Loucy (cell line): Measurements from ENCODE around the gene IL36RN.

Experiments
- H2AFZ ChIP-seq: fragments of 200-600 bp; sonication (generic); 2 replicates; pipeline ENCODE4 v1.6.0; 2016; ENCODE audit warnings: antibody characterized with exemption, mild to moderate bottlenecking, low read length, moderate library complexity
- H3F3A ChIP-seq: fragments of 200-600 bp; 2 replicates; pipeline ENCODE4 v1.6.0; 2016; ENCODE audit warnings: antibody characterized with exemption, low read depth, mild to moderate bottlenecking
- H3K27me3 ChIP-seq: fragments of 200-600 bp; sonication (generic); 2 replicates; pipeline ENCODE4 v1.6.1; 2014; ENCODE audit warnings: low read length, mild to moderate bottlenecking; ENCODE audit not compliant: insufficient read depth, poor library complexity, severe bottlenecking
- H3K36me3 ChIP-seq: fragments of 200-600 bp; sonication (generic); 2 replicates; pipeline ENCODE4 v1.6.1; 2016; ENCODE audit warnings: low read length; ENCODE audit not compliant: insufficient read depth
- H3K4me1 ChIP-seq: fragments of 200-600 bp; sonication (generic); 2 replicates; pipeline ENCODE4 v1.5.1; 2014; ENCODE audit warnings: low read length, mild to moderate bottlenecking; ENCODE audit not compliant: insufficient read depth, poor library complexity, severe bottlenecking
- H3K4me2 ChIP-seq: fragments of 200-600 bp; sonication (generic); 2 replicates; pipeline ENCODE4 v1.6.0; 2014; ENCODE audit warnings: antibody characterized with exemption, low read length, low read depth, mild to moderate bottlenecking; ENCODE audit not compliant: poor library complexity, severe bottlenecking
- H3K4me3 ChIP-seq: fragments of 200-600 bp; sonication (generic); 2 replicates; pipeline ENCODE4 v1.5.1; 2014; ENCODE audit warnings: low read length, mild to moderate bottlenecking, mixed read lengths; ENCODE audit not compliant: poor library complexity, severe bottlenecking
- H3K79me2 ChIP-seq: fragments of 200-600 bp; sonication (generic); 2 replicates; pipeline ENCODE4 v1.6.1; 2014; ENCODE audit warnings: low read length; ENCODE audit not compliant: insufficient read depth
- H3K9ac ChIP-seq: fragments of 200-600 bp; sonication (generic); 2 replicates; pipeline ENCODE4 v1.6.0; 2014; ENCODE audit warnings: mild to moderate bottlenecking, low read depth, low read length, moderate library complexity; ENCODE audit not compliant: poor library complexity, severe bottlenecking
- H3K9me2 ChIP-seq: fragments of 200-600 bp; sonication (generic); replicated peaks from 2 replicates; pipeline ENCODE4 v1.6.1; 2016; ENCODE audit warnings: low read depth, low read length, mixed read lengths
- H3K9me3 ChIP-seq: fragments of 200-600 bp; sonication (generic); 2 replicates; pipeline ENCODE4 v1.6.1; 2014; ENCODE audit warnings: mild to moderate bottlenecking, antibody characterized with exemption, low read length, low read depth; ENCODE audit not compliant: insufficient read depth
- H4K20me1 ChIP-seq: fragments of 200-600 bp; sonication (generic); 2 replicates; pipeline ENCODE4 v1.6.0; 2014; ENCODE audit warnings: antibody characterized with exemption, low read length, mild to moderate bottlenecking; ENCODE audit not compliant: insufficient read depth, poor library complexity, severe bottlenecking
- CTCF ChIP-seq: fragments of 200-600 bp; sonication (generic); conservative IDR thresholded peaks from 2 replicates; pipeline ENCODE4 v1.5.1; 2014; ENCODE audit warnings: mild to moderate bottlenecking, antibody characterized with exemption, low read length
- EZH2phosphoT487 ChIP-seq: fragments of 200-600 bp; IDR thresholded peaks from 2 replicates; pipeline ENCODE4 v1.6.1; 2018; ENCODE audit warnings: antibody characterized with exemption, mild to moderate bottlenecking, moderate library complexity, borderline replicate concordance

The IL36RN gene

GRCh38 chr2:113058998-113059960 lies at the start of gene IL36RN:
IL36RN (plus strand) TSS chr2:113059198; CDS start chr2:113059439, 241 bp downstream.
- H3K4me3 ChIP-seq: no peak within 1 kb of the TSS
- H3K27me3 ChIP-seq: no peaks in the 10 kb centered on the region
- H4K20me1 ChIP-seq: no peaks in the 10 kb centered on the region
- H3K9me2 ChIP-seq: no peaks in the 10 kb centered on the region
- H3K4me1 ChIP-seq: no peaks in the 10 kb centered on the region
- H3K4me2 ChIP-seq: no peak within 1 kb of the TSS
- H3K9me3 ChIP-seq: no peaks in the 10 kb centered on the region; the same call in 1 of the 2 replicates
- no peaks in the 10 kb centered on the region for H3K79me2 ChIP-seq
- no peak for TF ChIP-seq EZH2phosphoT487
- TF ChIP-seq CTCF: no peak
- H3F3A ChIP-seq: no peaks in the 10 kb centered on the region
- no peaks in the 10 kb centered on the region for H3K36me3 ChIP-seq
- no peak within 1 kb of the TSS for H2AFZ ChIP-seq
- no peak within 1 kb of the TSS for H3K9ac ChIP-seq

GRCh38 chr2:113009622-113010021 lies 49.4 kb upstream of the IL36RN start:
- Histone ChIP-seq H3K4me1 (no peaks in the 10 kb centered on the region), H3F3A (no peaks in the 10 kb centered on the region), H3K9me2 (no peaks in the 10 kb centered on the region), H3K9ac (no peak overlapping the region), H3K79me2 (no peaks in the 10 kb centered on the region), H3K9me3 (no peaks in the 10 kb centered on the region), H3K36me3 (no peaks in the 10 kb centered on the region), H4K20me1 (no peaks in the 10 kb centered on the region), H2AFZ (no peak overlapping the region), H3K4me3 (no peak overlapping the region), H3K4me2 (no peak overlapping the region), H3K27me3 (no peaks in the 10 kb centered on the region)
- TF ChIP-seq EZH2phosphoT487 (no peak), CTCF (no peak)

GRCh38 chr2:113010088-113010487 lies 48.9 kb upstream of the IL36RN start:
- Histone ChIP-seq H3K4me1 (no peaks in the 10 kb centered on the region), H3F3A (no peaks in the 10 kb centered on the region), H3K9me2 (no peaks in the 10 kb centered on the region), H2AFZ (no peak overlapping the region), H3K27me3 (no peaks in the 10 kb centered on the region), H3K9me3 (no peaks in the 10 kb centered on the region), H3K4me2 (no peak overlapping the region), H3K4me3 (no peak overlapping the region), H3K79me2 (no peaks in the 10 kb centered on the region), H3K9ac (no peak overlapping the region), H4K20me1 (no peaks in the 10 kb centered on the region), H3K36me3 (no peaks in the 10 kb centered on the region)
- no peak for TF ChIP-seq EZH2phosphoT487
- no peak for TF ChIP-seq CTCF
